ENCODE measurements around the gene RHOD. TPM values are rescaled to one million over a fixed set of nuclear protein-coding genes. Genes with fewer than 3 reads are reported as not detected.

RHOD gene
- total RNA-seq, 1 experiment from 2014 or later, result 99.9 TPM

DNA sequence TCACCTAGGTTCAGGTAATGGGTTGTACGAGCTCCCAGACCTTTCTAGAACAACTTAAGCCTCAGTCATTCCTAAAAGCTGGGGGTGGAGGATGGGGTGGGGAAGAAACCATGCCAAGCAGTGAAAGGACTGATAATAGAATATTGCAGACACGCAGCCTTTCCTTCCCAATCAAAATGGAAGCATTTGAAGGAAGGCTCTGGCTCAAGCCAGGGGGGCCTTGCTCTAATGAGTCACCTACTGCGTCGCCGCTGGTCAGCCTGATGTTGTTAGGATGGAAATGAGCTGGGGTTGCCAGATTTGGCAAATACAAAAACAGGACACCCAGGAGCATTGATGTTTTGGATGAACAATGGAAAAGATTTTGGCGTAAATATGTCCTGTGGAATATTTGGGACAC lies 27.5 kb upstream of the RHOD start:
- H3K79me2 ChIP-seq (ENCODE audit: low read length), result no peaks in the 10 kb centered on the region
- no peaks in the 10 kb centered on the region for H3K9me3 ChIP-seq (ENCODE audit: low read length)
- H3K27ac ChIP-seq (ENCODE audit: low read length), result no peak overlapping the region
- H3K27me3 ChIP-seq (ENCODE audit: low read length), result no peaks in the 10 kb centered on the region
- DNase-seq, result no peak
- H3K4me2 ChIP-seq (ENCODE audit: low read length), result no peak overlapping the region
- POLR2A ChIA-PET (ENCODE audit: unreplicated experiment), result no interaction called here
- BruUV-seq (replicated peaks), result no TSS peak
- H3F3A ChIP-seq (ENCODE audit: low read length, unreplicated experiment), result peaks cover 4% of the 10 kb centered on the region
- ATAC-seq, result no peak
- H2AFZ ChIP-seq (ENCODE audit: low read length), result no peak overlapping the region
- H3K4me3 ChIP-seq (ENCODE audit: low read length), result no peak overlapping the region
- CTCF ChIA-PET, result no interaction called here
- H3K9ac ChIP-seq (ENCODE audit: low read length), result no peak overlapping the region
- intact Hi-C loops (cut with micrococcal nuclease), result no loop called here
- H3K9me2 ChIP-seq (replicated peaks; ENCODE audit: low read length), result no peaks in the 10 kb centered on the region
- H3K36me3 ChIP-seq (ENCODE audit: low read depth, low read length), result no peaks in the 10 kb centered on the region
- peaks cover 45% of the 10 kb centered on the region for H3K4me1 ChIP-seq (ENCODE audit: insufficient read depth, low read length)
- no peak for TF ChIP-seq EZH2phosphoT487 (IDR thresholded peaks at IDR 0.05; ENCODE audit: borderline replicate concordance, low read length)
- TF ChIP-seq, protein P1, sequence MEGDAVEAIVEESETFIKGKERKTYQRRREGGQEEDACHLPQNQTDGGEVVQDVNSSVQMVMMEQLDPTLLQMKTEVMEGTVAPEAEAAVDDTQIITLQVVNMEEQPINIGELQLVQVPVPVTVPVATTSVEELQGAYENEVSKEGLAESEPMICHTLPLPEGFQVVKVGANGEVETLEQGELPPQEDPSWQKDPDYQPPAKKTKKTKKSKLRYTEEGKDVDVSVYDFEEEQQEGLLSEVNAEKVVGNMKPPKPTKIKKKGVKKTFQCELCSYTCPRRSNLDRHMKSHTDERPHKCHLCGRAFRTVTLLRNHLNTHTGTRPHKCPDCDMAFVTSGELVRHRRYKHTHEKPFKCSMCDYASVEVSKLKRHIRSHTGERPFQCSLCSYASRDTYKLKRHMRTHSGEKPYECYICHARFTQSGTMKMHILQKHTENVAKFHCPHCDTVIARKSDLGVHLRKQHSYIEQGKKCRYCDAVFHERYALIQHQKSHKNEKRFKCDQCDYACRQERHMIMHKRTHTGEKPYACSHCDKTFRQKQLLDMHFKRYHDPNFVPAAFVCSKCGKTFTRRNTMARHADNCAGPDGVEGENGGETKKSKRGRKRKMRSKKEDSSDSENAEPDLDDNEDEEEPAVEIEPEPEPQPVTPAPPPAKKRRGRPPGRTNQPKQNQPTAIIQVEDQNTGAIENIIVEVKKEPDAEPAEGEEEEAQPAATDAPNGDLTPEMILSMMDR (conservative IDR thresholded peaks at IDR 0.05; ENCODE audit: low read depth, low read length), result no peak
- no peak for TF ChIP-seq EZH2 (IDR thresholded peaks at IDR 0.05; ENCODE audit: low read length, unreplicated experiment)
- no peaks in the 10 kb centered on the region for H4K20me1 ChIP-seq (ENCODE audit: low read length)

DNA sequence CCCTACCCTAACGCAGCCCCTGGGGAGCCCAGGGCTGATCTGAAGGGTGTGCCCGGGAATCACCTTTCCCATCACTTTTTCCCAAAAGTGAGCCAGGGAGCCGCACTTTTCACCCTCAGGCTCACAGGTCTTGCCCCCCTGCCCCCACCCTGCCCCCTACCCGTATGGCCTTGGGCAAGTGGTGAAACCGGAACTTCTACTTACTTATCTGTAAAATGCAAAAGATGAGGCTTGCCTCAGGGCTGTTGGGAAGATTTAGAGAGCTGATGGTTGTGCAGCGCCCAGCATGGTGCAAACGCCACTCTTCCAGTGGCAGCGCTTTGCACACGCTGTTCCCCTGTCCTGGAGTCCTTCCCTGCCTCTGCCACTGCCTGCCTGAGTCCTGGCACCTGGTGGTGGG lies 25.7 kb upstream of the RHOD start:
- Histone ChIP-seq H3F3A (ENCODE audit: low read length, unreplicated experiment) (peaks cover 4% of the 10 kb centered on the region), H2AFZ (ENCODE audit: low read length) (no peak overlapping the region), H3K9me2 (replicated peaks; ENCODE audit: low read length) (no peaks in the 10 kb centered on the region), H3K9me3 (ENCODE audit: low read length) (no peaks in the 10 kb centered on the region), H3K27ac (ENCODE audit: low read length) (no peak overlapping the region), H3K9ac (ENCODE audit: low read length) (no peak overlapping the region), H3K4me2 (ENCODE audit: low read length) (no peak overlapping the region), H4K20me1 (ENCODE audit: low read length) (no peaks in the 10 kb centered on the region), H3K79me2 (ENCODE audit: low read length) (no peaks in the 10 kb centered on the region), H3K4me3 (ENCODE audit: low read length) (no peak overlapping the region), H3K36me3 (ENCODE audit: low read depth, low read length) (no peaks in the 10 kb centered on the region), H3K27me3 (ENCODE audit: low read length) (no peaks in the 10 kb centered on the region), H3K4me1 (ENCODE audit: insufficient read depth, low read length) (peaks cover 34% of the 10 kb centered on the region)
- no TSS peak for BruUV-seq (replicated peaks)
- ATAC-seq (no peak), DNase-seq (no peak)
- ChIA-PET CTCF (no interaction called here), POLR2A (ENCODE audit: unreplicated experiment) (interaction anchor here (0.6 kb wide), 1 partner anchor 25 kb away, joined by 7 read pairs; no protein-coding TSS in a partner anchor)
- intact Hi-C loops (cut with micrococcal nuclease), result no loop called here
- TF ChIP-seq EZH2 (IDR thresholded peaks at IDR 0.05; ENCODE audit: low read length, unreplicated experiment) (no peak), EZH2phosphoT487 (IDR thresholded peaks at IDR 0.05; ENCODE audit: borderline replicate concordance, low read length) (no peak)
- TF ChIP-seq, protein P1 (conservative IDR thresholded peaks at IDR 0.05; ENCODE audit: low read depth, low read length), result no peak

DNA sequence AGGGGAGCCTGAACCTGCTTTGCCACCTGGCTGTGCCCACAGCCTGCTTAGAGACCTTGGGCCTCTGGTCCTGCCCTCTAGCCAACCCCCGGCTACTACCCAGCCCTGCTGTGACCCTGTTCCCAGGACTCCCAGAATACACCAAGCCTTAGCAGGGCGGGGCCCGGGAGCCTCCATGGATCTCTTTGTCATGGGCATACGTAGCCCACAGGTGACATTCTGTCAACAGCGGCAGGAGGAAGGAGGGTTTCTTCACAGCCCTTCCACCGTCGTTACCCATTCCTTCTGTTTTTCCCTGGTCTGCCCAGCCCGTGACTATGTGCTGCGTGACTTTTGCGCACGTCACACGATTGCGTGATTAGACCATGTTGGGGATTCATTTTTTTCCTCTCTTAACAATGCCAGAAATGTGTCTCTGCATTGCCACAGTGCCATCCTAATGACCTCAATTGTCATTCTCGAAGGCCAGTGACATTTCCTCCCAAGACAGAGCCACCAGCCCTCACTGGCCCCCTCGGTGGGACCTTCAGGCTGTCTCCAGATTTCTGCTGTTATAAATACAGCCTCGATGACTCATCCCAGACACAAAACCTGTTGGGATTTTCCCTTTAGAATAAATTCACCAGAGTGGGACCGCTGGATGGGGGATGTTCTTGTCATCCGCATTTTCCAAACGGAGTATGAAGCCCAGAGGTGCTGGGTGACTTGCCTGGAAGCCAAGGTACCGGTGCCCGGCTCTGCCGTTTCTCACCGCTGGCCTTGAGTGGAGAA lies 24.7 kb upstream of the RHOD start:
- ATAC-seq (peak; percentile 11; the same call in 1 of the 2 replicates), DNase-seq (peak; percentile 61)
- peak overlapping the region; percentile 12; the same call in 1 of the 2 replicates for H3K27ac ChIP-seq (ENCODE audit: low read length)
- no peak overlapping the region for H2AFZ ChIP-seq (ENCODE audit: low read length)
- peaks cover 34% of the 10 kb centered on the region for H3K4me1 ChIP-seq (ENCODE audit: insufficient read depth, low read length)
- H3K36me3 ChIP-seq (ENCODE audit: low read depth, low read length), result no peaks in the 10 kb centered on the region
- H3K4me3 ChIP-seq (ENCODE audit: low read length), result no peak overlapping the region
- no peak for TF ChIP-seq EZH2phosphoT487 (IDR thresholded peaks at IDR 0.05; ENCODE audit: borderline replicate concordance, low read length)
- TF ChIP-seq EZH2 (IDR thresholded peaks at IDR 0.05; ENCODE audit: low read length, unreplicated experiment), result no peak
- TF ChIP-seq, protein P1 (conservative IDR thresholded peaks at IDR 0.05; ENCODE audit: low read depth, low read length), result no peak
- H3K27me3 ChIP-seq (ENCODE audit: low read length), result no peaks in the 10 kb centered on the region
- no TSS peak for BruUV-seq (replicated peaks)
- no peaks in the 10 kb centered on the region for H3K9me2 ChIP-seq (replicated peaks; ENCODE audit: low read length)
- CTCF ChIA-PET, result no interaction called here
- H3K9ac ChIP-seq (ENCODE audit: low read length), result no peak overlapping the region
- POLR2A ChIA-PET (ENCODE audit: unreplicated experiment), result no interaction called here
- no peaks in the 10 kb centered on the region for H3K9me3 ChIP-seq (ENCODE audit: low read length)
- intact Hi-C loops (cut with micrococcal nuclease), result no loop called here
- no peaks in the 10 kb centered on the region for H4K20me1 ChIP-seq (ENCODE audit: low read length)
- peak overlapping the region; percentile 19 for H3K4me2 ChIP-seq (ENCODE audit: low read length)
- no peaks in the 10 kb centered on the region for H3K79me2 ChIP-seq (ENCODE audit: low read length)
- H3F3A ChIP-seq (ENCODE audit: low read length, unreplicated experiment), result peaks cover 4% of the 10 kb centered on the region
